SK-N-SH treated with all-trans-retinoic acid at 6 μM for 48 hours (cell line): Measurements from ENCODE around the gene PSMG1.

Experiments used
- ATAC-seq: fragments of 200-7000 bp; cut with Tn5 transposase; 3 replicates; pipeline ENCODE4 v1.9.1; 2020; ENCODE audit warnings: mild to moderate bottlenecking, moderate library complexity
- ARNTL ChIP-seq: fragments of 450-650 bp; formaldehyde crosslinking; IDR thresholded peaks from 2 replicates; pipeline ENCODE4 v1.5.0; 2020; ENCODE audit warnings: low read depth, mild to moderate bottlenecking, moderate library complexity, borderline replicate concordance
- BACH2 ChIP-seq: fragments of 250-450 bp; sonication (Bioruptor Pico); IDR thresholded peaks from 2 replicates; pipeline ENCODE4 v1.9.0; 2021; ENCODE audit warnings: mild to moderate bottlenecking, borderline replicate concordance
- CREB5 ChIP-seq: fragments of 250-450 bp; sonication (Bioruptor Pico); IDR thresholded peaks from 2 replicates; pipeline ENCODE4 v1.5.1; 2020; ENCODE audit warnings: low read depth, mild to moderate bottlenecking, moderate library complexity
- CSDC2 ChIP-seq: fragments of 250-450 bp; sonication (Bioruptor Pico); IDR thresholded peaks from 2 replicates; pipeline ENCODE4 v1.5.0; 2020; ENCODE audit warnings: mild to moderate bottlenecking, moderate library complexity
- CSRNP3 ChIP-seq: fragments of 250-450 bp; sonication (Bioruptor Pico); IDR thresholded peaks from 2 replicates; pipeline ENCODE4 v1.5.1; 2021; ENCODE audit warnings: mild to moderate bottlenecking, moderate library complexity
- ESRRG ChIP-seq: fragments of 250-450 bp; sonication (Bioruptor Pico); IDR thresholded peaks from 2 replicates; pipeline ENCODE4 v1.6.1; 2021; ENCODE audit warnings: mild to moderate bottlenecking
- GLIS3 ChIP-seq: fragments of 250-450 bp; sonication (Bioruptor Pico); IDR thresholded peaks from 2 replicates; pipeline ENCODE4 v1.5.0; 2020; ENCODE audit warnings: mild to moderate bottlenecking, moderate library complexity
- ISL1 ChIP-seq: fragments of 250-450 bp; sonication (Bioruptor Pico); IDR thresholded peaks from 2 replicates; pipeline ENCODE4 v2.1.2; 2022; ENCODE audit warnings: mild to moderate bottlenecking, moderate library complexity
- OSR1 ChIP-seq: fragments of 250-450 bp; sonication (Bioruptor Pico); IDR thresholded peaks from 2 replicates; pipeline ENCODE4 v1.8.0; 2022; ENCODE audit warnings: moderate library complexity, mild to moderate bottlenecking, inconsistent platforms
- PATZ1 ChIP-seq: fragments of 250-450 bp; sonication (Bioruptor Pico); IDR thresholded peaks from 2 replicates; pipeline ENCODE4 v1.8.0; 2020; ENCODE audit warnings: mild to moderate bottlenecking, moderate library complexity, borderline replicate concordance
- POU6F1 ChIP-seq: fragments of 250-450 bp; sonication (Bioruptor Pico); IDR thresholded peaks from 2 replicates; pipeline ENCODE4 v1.8.0; 2021; ENCODE audit warnings: low read depth, mild to moderate bottlenecking, moderate library complexity, borderline replicate concordance
- PPARA ChIP-seq: fragments of 250-450 bp; sonication (Bioruptor Pico); IDR thresholded peaks from 2 replicates; pipeline ENCODE4 v1.5.0; 2020; ENCODE audit warnings: mild to moderate bottlenecking, borderline replicate concordance
- RARB ChIP-seq: fragments of 250-450 bp; sonication (Bioruptor Pico); IDR thresholded peaks from 2 replicates; pipeline ENCODE4 v1.8.0; 2021; ENCODE audit warnings: mild to moderate bottlenecking, moderate library complexity
- SNAI2 ChIP-seq: fragments of 250-450 bp; sonication (Bioruptor Pico); IDR thresholded peaks from 2 replicates; pipeline ENCODE4 v1.5.0; 2020; ENCODE audit warnings: mild to moderate bottlenecking, moderate library complexity
- TCF4 ChIP-seq: fragments of 250-450 bp; sonication (Bioruptor Pico); IDR thresholded peaks from 2 replicates; pipeline ENCODE4 v1.8.0; 2021; ENCODE audit warnings: mild to moderate bottlenecking, moderate library complexity, borderline replicate concordance
- TOX ChIP-seq: fragments of 250-450 bp; sonication (Bioruptor Pico); IDR thresholded peaks from 2 replicates; pipeline ENCODE4 v1.8.0; 2021; ENCODE audit warnings: mild to moderate bottlenecking, moderate library complexity, borderline replicate concordance
- TSHZ2 ChIP-seq: fragments of 250-450 bp; sonication (Bioruptor Pico); IDR thresholded peaks from 2 replicates; pipeline ENCODE4 v1.5.0; 2020; ENCODE audit warnings: mild to moderate bottlenecking, moderate library complexity
- ZC3H10 ChIP-seq: fragments of 250-450 bp; sonication (Bioruptor Pico); IDR thresholded peaks from 2 replicates; pipeline ENCODE4 v1.5.1; 2021; ENCODE audit warnings: mild to moderate bottlenecking, moderate library complexity
- ZFP3 ChIP-seq: fragments of 250-450 bp; sonication (Bioruptor Pico); IDR thresholded peaks from 2 replicates; pipeline ENCODE4 v1.5.0; 2020; ENCODE audit warnings: mild to moderate bottlenecking, moderate library complexity
- ZFP30 ChIP-seq: fragments of 450-650 bp; formaldehyde crosslinking; IDR thresholded peaks from 2 replicates; pipeline ENCODE4 v1.5.0; 2022; ENCODE audit warnings: mild to moderate bottlenecking, moderate library complexity
- ZNF70 ChIP-seq: fragments of 450-650 bp; formaldehyde crosslinking; IDR thresholded peaks from 2 replicates; pipeline ENCODE4 v1.5.0; 2020; ENCODE audit warnings: mild to moderate bottlenecking, moderate library complexity
- ZNF8 ChIP-seq: fragments of 450-650 bp; formaldehyde crosslinking; IDR thresholded peaks from 2 replicates; pipeline ENCODE4 v1.5.0; 2020; ENCODE audit warnings: mild to moderate bottlenecking, moderate library complexity

The PSMG1 gene

GRCh38 chr21:39183272-39184049 lies at the start of gene PSMG1:
TSS of gene PSMG1 (minus strand) at chr21:39183451. CDS start at chr21:39183385, 66 bp downstream.
- peak; percentile 95 for ATAC-seq
- 0 out of 2 replicates have a peak, but pooled peaks have one; percentile 21 for TF ChIP-seq ZFP3 (CRISPR knock-in tag)
- no peak for TF ChIP-seq TOX
- TF ChIP-seq OSR1, result no peak
- no peak for TF ChIP-seq ZNF8 (CRISPR knock-in tag)
- TF ChIP-seq ESRRG (CRISPR knock-in tag), result 0 out of 2 replicates have a peak, but pooled peaks have one; percentile 78
- TF ChIP-seq TCF4, result no peak
- no peak for TF ChIP-seq ZNF70 (CRISPR knock-in tag)
- no peak for TF ChIP-seq POU6F1 (CRISPR knock-in tag)
- no peak for TF ChIP-seq ARNTL (CRISPR knock-in tag)
- no peak for TF ChIP-seq CSDC2 (CRISPR knock-in tag)
- 0 out of 2 replicates have a peak, but pooled peaks have one; percentile 59 for TF ChIP-seq GLIS3 (CRISPR knock-in tag)
- TF ChIP-seq PPARA (CRISPR knock-in tag), result no peak
- no peak for TF ChIP-seq ISL1 (CRISPR knock-in tag)
- TF ChIP-seq PATZ1, result no peak
- no peak for TF ChIP-seq SNAI2
- peak; percentile 62; the same call in 1 of the 2 replicates for TF ChIP-seq ZC3H10
- TF ChIP-seq, all 23 proteins: peak for 4

- no peak for ATAC-seq
- TF ChIP-seq ESRRG (CRISPR knock-in tag), result no peak
- TF ChIP-seq ZNF8 (CRISPR knock-in tag), result no peak
- TF ChIP-seq ARNTL (CRISPR knock-in tag), result no peak
- no peak for TF ChIP-seq ZFP30 (CRISPR knock-in tag)
- no peak for TF ChIP-seq TCF4
- TF ChIP-seq SNAI2, result no peak
- no peak for TF ChIP-seq ZC3H10
- no peak for TF ChIP-seq RARB (CRISPR knock-in tag)
- no peak for TF ChIP-seq ZFP3 (CRISPR knock-in tag)
- no peak for TF ChIP-seq ZNF70 (CRISPR knock-in tag)
- no peak for TF ChIP-seq POU6F1 (CRISPR knock-in tag)
- TF ChIP-seq GLIS3 (CRISPR knock-in tag), result no peak
Observed at GRCh38 chr21:39232861-39233291, 49.6 kb upstream of the PSMG1 start.

- TF ChIP-seq ISL1 (CRISPR knock-in tag) (no peak), PATZ1 (no peak), CREB5 (CRISPR knock-in tag) (no peak), ARNTL (CRISPR knock-in tag) (no peak), TOX (no peak), ZC3H10 (no peak), ZNF70 (CRISPR knock-in tag) (no peak), CSRNP3 (CRISPR knock-in tag) (no peak), TCF4 (no peak), ZFP3 (CRISPR knock-in tag) (no peak), TSHZ2 (no peak), BACH2 (CRISPR knock-in tag) (no peak), OSR1 (no peak), ESRRG (CRISPR knock-in tag) (no peak), RARB (CRISPR knock-in tag) (no peak), PPARA (CRISPR knock-in tag) (no peak)
- no peak for ATAC-seq
Observed at GRCh38 chr21:39224930-39225329, 41.7 kb upstream of the PSMG1 start.
